GM12878 (cell line): ENCODE results near the gene RPS27L.

ENCODE experiments used
- POLR2AphosphoS5 ChIP-seq: IDR thresholded peaks from 2 replicates; pipeline ENCODE4 v1.6.1; 2011; ENCODE audit warnings: mild to moderate bottlenecking, low read length, inconsistent platforms
- TCF3 ChIP-seq: IDR thresholded peaks from 2 replicates; pipeline ENCODE4 v1.6.1; 2012; ENCODE audit warnings: low read depth, mild to moderate bottlenecking, low read length, borderline replicate concordance; ENCODE audit not compliant: insufficient read depth
- YY1 ChIP-seq: IDR thresholded peaks from 2 replicates; pipeline ENCODE4 v1.6.1; 2011; ENCODE audit warnings: low read depth, mild to moderate bottlenecking, low read length
- TF ChIP-seq, protein P1 (sequence below): IDR thresholded peaks from 2 replicates; pipeline ENCODE4 v1.6.1; 2012; ENCODE audit warnings: low read length, inconsistent platforms

DNA sequence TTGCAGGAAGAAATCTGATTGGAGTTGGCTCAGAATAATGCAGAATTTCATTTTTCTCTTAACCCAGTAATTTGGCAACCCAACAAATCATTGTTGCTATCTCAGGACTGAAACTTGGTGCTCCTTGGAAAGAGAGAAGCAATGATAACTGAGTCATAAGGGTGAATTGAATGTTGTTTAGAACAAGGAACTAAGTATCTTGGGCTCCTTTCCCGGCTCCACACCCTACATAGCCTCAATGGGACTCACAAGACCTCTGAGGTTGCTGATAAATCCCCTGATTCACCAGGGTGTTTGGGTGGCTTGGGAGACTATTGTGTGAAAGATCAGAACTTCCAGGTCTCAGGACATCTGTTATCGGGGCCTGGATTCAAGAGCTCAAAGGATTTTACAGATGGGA is 24.4 kb upstream of the RPS27L start:
- TF ChIP-seq, protein P1, sequence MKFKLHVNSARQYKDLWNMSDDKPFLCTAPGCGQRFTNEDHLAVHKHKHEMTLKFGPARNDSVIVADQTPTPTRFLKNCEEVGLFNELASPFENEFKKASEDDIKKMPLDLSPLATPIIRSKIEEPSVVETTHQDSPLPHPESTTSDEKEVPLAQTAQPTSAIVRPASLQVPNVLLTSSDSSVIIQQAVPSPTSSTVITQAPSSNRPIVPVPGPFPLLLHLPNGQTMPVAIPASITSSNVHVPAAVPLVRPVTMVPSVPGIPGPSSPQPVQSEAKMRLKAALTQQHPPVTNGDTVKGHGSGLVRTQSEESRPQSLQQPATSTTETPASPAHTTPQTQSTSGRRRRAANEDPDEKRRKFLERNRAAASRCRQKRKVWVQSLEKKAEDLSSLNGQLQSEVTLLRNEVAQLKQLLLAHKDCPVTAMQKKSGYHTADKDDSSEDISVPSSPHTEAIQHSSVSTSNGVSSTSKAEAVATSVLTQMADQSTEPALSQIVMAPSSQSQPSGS, result no peak
- TF ChIP-seq POLR2AphosphoS5 (no peak), TCF3 (no peak), YY1 (no peak)
